Mesenchymal stem cell (in vitro differentiated cells and primary cell): ENCODE results near the gene ERBB4.

Experiments
- DNase-seq: peaks from one replicate; pipeline ENCODE4 v3.0.0-alpha.2; 2013
- H2AFZ ChIP-seq: one replicate; pipeline ENCODE4 v1.6.1; 2013; ENCODE audit warnings: low read depth, mild to moderate bottlenecking, control low read depth, inconsistent platforms, low read length, moderate library complexity
- H2AK5ac ChIP-seq: 2 replicates; pipeline ENCODE4 v1.6.1; 2013; ENCODE audit warnings: low read length, moderate library complexity, mild to moderate bottlenecking, inconsistent platforms; ENCODE audit not compliant: severe bottlenecking
- H2BK120ac ChIP-seq: one replicate; pipeline ENCODE4 v1.6.1; 2013; ENCODE audit warnings: low read depth, mild to moderate bottlenecking, inconsistent platforms, low read length, moderate library complexity
- H2BK12ac ChIP-seq, 2 experiments: one replicate each; pipeline ENCODE4 v1.6.1; 2013; ENCODE audit warnings: inconsistent platforms in 2 of 2, low read length in 2 of 2, mild to moderate bottlenecking in 2 of 2, moderate library complexity in 2 of 2, control low read depth in 1 of 2
- H2BK15ac ChIP-seq: one replicate; pipeline ENCODE4 v1.6.1; 2013; ENCODE audit warnings: mild to moderate bottlenecking, low read depth, inconsistent platforms; ENCODE audit not compliant: poor library complexity, severe bottlenecking
- H2BK5ac ChIP-seq: 2 replicates; pipeline ENCODE4 v1.6.1; 2013; ENCODE audit warnings: low read depth, mild to moderate bottlenecking, low read length, control low read depth, inconsistent platforms; ENCODE audit not compliant: poor library complexity, severe bottlenecking
- H3K14ac ChIP-seq, 2 experiments: one replicate each; pipeline ENCODE4 v1.6.1; 2013; ENCODE audit warnings: inconsistent platforms in 2 of 2, low read length in 2 of 2, control low read depth in 1 of 2, mild to moderate bottlenecking in 1 of 2, moderate library complexity in 1 of 2
- H3K18ac ChIP-seq, 2 experiments: one replicate each; pipeline ENCODE4 v1.6.1; 2013; ENCODE audit warnings: inconsistent platforms in 2 of 2, low read length in 2 of 2, control low read depth in 1 of 2, low read depth in 1 of 2, mild to moderate bottlenecking in 1 of 2
- H3K23ac ChIP-seq, 2 experiments: one replicate each; pipeline ENCODE4 v1.6.1; 2013; ENCODE audit warnings: inconsistent platforms in 2 of 2, low read length in 2 of 2, mild to moderate bottlenecking in 2 of 2, moderate library complexity in 2 of 2, control low read depth in 1 of 2
- H3K27ac ChIP-seq: 2 replicates; pipeline ENCODE4 v1.5.1; 2013; ENCODE audit warnings: mild to moderate bottlenecking, moderate library complexity, low read length, control low read depth, inconsistent platforms; ENCODE audit not compliant: poor library complexity, severe bottlenecking
- H3K27me3 ChIP-seq, 2 experiments: 2 replicates each; pipeline versions ENCODE4 v1.6.1 to v1.7.0; 2013; ENCODE audit warnings: low read length in 2 of 2, mild to moderate bottlenecking in 2 of 2, moderate library complexity in 2 of 2, control low read depth in 1 of 2, inconsistent platforms in 1 of 2; ENCODE audit not compliant: control insufficient read depth in 1 of 2, insufficient read depth in 1 of 2
- H3K36me3 ChIP-seq, 2 experiments: 2 replicates each; pipeline versions ENCODE4 v1.6.1 to v1.7.0; 2013; ENCODE audit warnings: low read length in 2 of 2, control low read depth in 1 of 2, inconsistent platforms in 1 of 2, low read depth in 1 of 2, mild to moderate bottlenecking in 1 of 2; ENCODE audit not compliant: insufficient read depth in 2 of 2, control insufficient read depth in 1 of 2
- H3K4ac ChIP-seq, 2 experiments: one replicate each; pipeline ENCODE4 v1.6.1; 2013; ENCODE audit warnings: inconsistent platforms in 2 of 2, low read length in 2 of 2, mild to moderate bottlenecking in 2 of 2, moderate library complexity in 2 of 2, control low read depth in 1 of 2, low read depth in 1 of 2
- H3K4me1 ChIP-seq: 2 replicates; pipeline ENCODE4 v1.6.1; 2013; ENCODE audit warnings: low read depth, low read length, control low read depth; ENCODE audit not compliant: control insufficient read depth, insufficient read depth
- H3K4me2 ChIP-seq: 2 replicates; pipeline ENCODE4 v1.6.1; 2013; ENCODE audit warnings: low read length, mild to moderate bottlenecking, inconsistent platforms; ENCODE audit not compliant: poor library complexity, severe bottlenecking
- H3K4me3 ChIP-seq, 2 experiments: 2 replicates each; pipeline versions ENCODE4 v1.5.1 to v1.7.0; 2013; ENCODE audit warnings: low read length in 2 of 2, mild to moderate bottlenecking in 2 of 2, control low read depth in 1 of 2, low read depth in 1 of 2; ENCODE audit not compliant: insufficient read depth in 1 of 2
- H3K79me1 ChIP-seq: replicated peaks from 2 replicates; pipeline ENCODE4 v1.6.1; 2013; ENCODE audit warnings: mild to moderate bottlenecking, control low read depth, low read length, inconsistent platforms; ENCODE audit not compliant: poor library complexity, severe bottlenecking
- H3K9ac ChIP-seq: 2 replicates; pipeline ENCODE4 v1.7.0; 2013; ENCODE audit warnings: mild to moderate bottlenecking, low read length, moderate library complexity
- H3K9me3 ChIP-seq: 2 replicates; pipeline ENCODE4 v1.7.0; 2013; ENCODE audit warnings: mild to moderate bottlenecking, low read length; ENCODE audit not compliant: control insufficient read depth
- H4K8ac ChIP-seq: one replicate; pipeline ENCODE4 v1.6.1; 2013; ENCODE audit warnings: inconsistent platforms, mild to moderate bottlenecking, low read length, moderate library complexity
- H4K91ac ChIP-seq: one replicate; pipeline ENCODE4 v1.6.1; 2013; ENCODE audit warnings: mild to moderate bottlenecking, low read length, inconsistent platforms
- WGBS: methylation state at CpG from one replicate; pipeline ENCODE4 v1.1.7; 2013; ENCODE audit warnings: mixed read lengths; 5-methylcytosine and 5-hydroxymethylcytosine counted together

Gene ERBB4

GRCh38 chr2:211331736-211332135, 1206.9 kb downstream of the ERBB4 start:
- Histone ChIP-seq H3K36me3 (no peaks in the 10 kb centered on the region), H4K8ac (no peak overlapping the region), H3K79me1 (no peaks in the 10 kb centered on the region), H3K4me1 (no peaks in the 10 kb centered on the region), H3K18ac (no peak overlapping the region), H2BK5ac (no peak overlapping the region), H3K14ac (no peak overlapping the region), H2BK15ac (no peak overlapping the region), H4K91ac (no peak overlapping the region), H3K4me2 (no peak overlapping the region), H2AK5ac (no peak overlapping the region), H3K9ac (no peak overlapping the region), H2BK120ac (no peak overlapping the region), H3K9me3 (no peaks in the 10 kb centered on the region), H3K4ac (no peak overlapping the region), H2BK12ac (no peak overlapping the region), H2AFZ (no peak overlapping the region), H3K27ac (no peak overlapping the region), H3K4me3 (no peak overlapping the region), H3K27me3 (no peaks in the 10 kb centered on the region), H3K23ac (no peak overlapping the region)
- no peak for DNase-seq
- WGBS: 56% methylated on average over 2 of the region's 2 CpGs

GRCh38 chr2:211329882-211330281, 1208.7 kb downstream of the ERBB4 start:
- Histone ChIP-seq H3K14ac (no peak overlapping the region), H3K27ac (no peak overlapping the region), H2BK12ac (no peak overlapping the region), H2BK120ac (no peak overlapping the region), H3K36me3 (no peaks in the 10 kb centered on the region), H3K9ac (no peak overlapping the region), H2AFZ (no peak overlapping the region), H3K4me3 (no peak overlapping the region), H3K27me3 (no peaks in the 10 kb centered on the region), H3K18ac (no peak overlapping the region), H3K4me1 (no peaks in the 10 kb centered on the region), H3K79me1 (no peaks in the 10 kb centered on the region), H3K4ac (no peak overlapping the region), H2BK5ac (no peak overlapping the region), H3K4me2 (no peak overlapping the region), H2AK5ac (no peak overlapping the region), H4K91ac (no peak overlapping the region), H3K23ac (no peak overlapping the region), H4K8ac (no peak overlapping the region), H2BK15ac (no peak overlapping the region), H3K9me3 (no peaks in the 10 kb centered on the region)
- WGBS: 91% methylated on average over 10 of the region's 10 CpGs
- no peak for DNase-seq

GRCh38 chr2:211329421-211329820, 1209.2 kb downstream of the ERBB4 start:
- Histone ChIP-seq H3K9ac (no peak overlapping the region), H2AFZ (no peak overlapping the region), H3K79me1 (no peaks in the 10 kb centered on the region), H3K23ac (no peak overlapping the region), H3K18ac (no peak overlapping the region), H2AK5ac (no peak overlapping the region), H3K9me3 (no peaks in the 10 kb centered on the region), H2BK12ac (no peak overlapping the region), H3K4me1 (no peaks in the 10 kb centered on the region), H3K4me2 (no peak overlapping the region), H2BK15ac (no peak overlapping the region), H4K91ac (no peak overlapping the region), H3K14ac (no peak overlapping the region), H4K8ac (no peak overlapping the region), H3K4me3 (no peak overlapping the region), H3K27ac (no peak overlapping the region), H3K4ac (no peak overlapping the region), H3K27me3 (no peaks in the 10 kb centered on the region), H2BK5ac (no peak overlapping the region), H2BK120ac (no peak overlapping the region), H3K36me3 (no peaks in the 10 kb centered on the region)
- WGBS: 95% methylated on average over 3 of the region's 4 CpGs
- no peak for DNase-seq

GRCh38 chr2:211328126-211328525, 1210.5 kb downstream of the ERBB4 start:
- H2BK120ac ChIP-seq: no peak overlapping the region
- H3K79me1 ChIP-seq: no peaks in the 10 kb centered on the region
- no peak overlapping the region for H2BK12ac ChIP-seq
- no peak overlapping the region for H2BK15ac ChIP-seq
- H3K36me3 ChIP-seq: no peaks in the 10 kb centered on the region
- no peak for DNase-seq
- H3K27ac ChIP-seq: no peak overlapping the region
- H3K9ac ChIP-seq: no peak overlapping the region
- H2AK5ac ChIP-seq: no peak overlapping the region
- no peak overlapping the region for H3K4me3 ChIP-seq
- no peak overlapping the region for H3K14ac ChIP-seq
- WGBS: no CpG with 5 or more reads among the region's 2 CpGs
- no peak overlapping the region for H3K18ac ChIP-seq
- H3K4me2 ChIP-seq: no peak overlapping the region
- H2BK5ac ChIP-seq: no peak overlapping the region
- H3K4ac ChIP-seq: no peak overlapping the region
- H3K27me3 ChIP-seq: no peaks in the 10 kb centered on the region
- no peak overlapping the region for H4K91ac ChIP-seq
- H3K9me3 ChIP-seq: peaks cover 6% of the 10 kb centered on the region
- no peak overlapping the region for H4K8ac ChIP-seq
- H2AFZ ChIP-seq: no peak overlapping the region
- H3K23ac ChIP-seq: no peak overlapping the region
- H3K4me1 ChIP-seq: no peaks in the 10 kb centered on the region
